ENCODE results near the gene BAX. TPM values are rescaled to one million over a fixed set of nuclear protein-coding genes. Genes with fewer than 3 reads are reported as not detected.

BAX gene
- total and polyA plus RNA-seq, 2 of the 13 experiments (the other 11 are each of a cell fraction or from before 2014, with no cell fraction given): 139 to 176 TPM

GRCh38 chr19:48961051-48961649, 6.5 kb downstream of the BAX start (continued):
- TF ChIP-seq ZNF512B (CRISPR knock-in tag; IDR thresholded peaks at IDR 0.05; ENCODE audit: borderline replicate concordance): no peak
- TF ChIP-seq ZNF432 (CRISPR knock-in tag; IDR thresholded peaks at IDR 0.05; ENCODE audit: borderline replicate concordance): no peak
- TF ChIP-seq ETV5 (CRISPR knock-in tag; IDR thresholded peaks at IDR 0.05; ENCODE audit: borderline replicate concordance): no peak
- TF ChIP-seq REPIN1 (CRISPR knock-in tag; IDR thresholded peaks at IDR 0.05; ENCODE audit: borderline replicate concordance, low read depth): no peak
- no peak for TF ChIP-seq CAMTA2 (CRISPR knock-in tag; IDR thresholded peaks at IDR 0.05; ENCODE audit: borderline replicate concordance)
- TF ChIP-seq ZNF207 (IDR thresholded peaks at IDR 0.05; ENCODE audit: borderline replicate concordance): no peak
- no peak for TF ChIP-seq MXD4 (CRISPR knock-in tag; IDR thresholded peaks at IDR 0.05)
- TF ChIP-seq ZNF543 (CRISPR knock-in tag; IDR thresholded peaks at IDR 0.05): peak; percentile 100
- TF ChIP-seq RFX5 (IDR thresholded peaks at IDR 0.05; ENCODE audit: low read depth, low read length): no peak
- no peak for TF ChIP-seq GATAD1 (CRISPR knock-in tag; IDR thresholded peaks at IDR 0.05)
- peak; percentile 76; the same call in 1 of the 2 replicates for TF ChIP-seq MYC (CRISPR knock-in tag; IDR thresholded peaks at IDR 0.05; ENCODE audit: borderline replicate concordance)
- no peak for TF ChIP-seq CC2D1A (CRISPR knock-in tag; IDR thresholded peaks at IDR 0.05)
- TF ChIP-seq PTBP1 (IDR thresholded peaks at IDR 0.05; ENCODE audit: low read depth, low read length, poor library complexity, severe bottlenecking): peak; percentile 74
- TF ChIP-seq ZNF773 (CRISPR knock-in tag; IDR thresholded peaks at IDR 0.05; ENCODE audit: borderline replicate concordance): no peak
- TF ChIP-seq ZNF639 (CRISPR knock-in tag; conservative IDR thresholded peaks at IDR 0.05): no peak
- no peak for TF ChIP-seq ZNF644 (CRISPR knock-in tag; IDR thresholded peaks at IDR 0.05; ENCODE audit: low read depth)
- no peak for TF ChIP-seq ZNF275 (CRISPR knock-in tag; IDR thresholded peaks at IDR 0.05; ENCODE audit: borderline replicate concordance)
- TF ChIP-seq ZBTB26 (CRISPR knock-in tag; IDR thresholded peaks at IDR 0.05; ENCODE audit: borderline replicate concordance): no peak
- TF ChIP-seq KMT2B (CRISPR knock-in tag; IDR thresholded peaks at IDR 0.05): no peak
- peak; percentile 73; the same call in 1 of the 2 replicates for TF ChIP-seq ZNF589 (CRISPR knock-in tag; conservative IDR thresholded peaks at IDR 0.05)
- TF ChIP-seq KMT2A (CRISPR knock-in tag; IDR thresholded peaks at IDR 0.05): no peak
- TF ChIP-seq ARID3A (IDR thresholded peaks at IDR 0.05; ENCODE audit: low read depth, low read length): no peak
- TF ChIP-seq ZNF274 (CRISPR knock-in tag; IDR thresholded peaks at IDR 0.05): no peak
